GM18907 (cell line): ENCODE results near the gene AKR1C2.
"Not testable (repeated sequence)": the region's sequence is repeated elsewhere in the genome, so short reads cannot be mapped to it uniquely, and the experiment has no call there.

Experiments used
- ATAC-seq: cut with Tn5 transposase; IDR thresholded peaks from one replicate; pipeline ENCODE4 v1.9.1; 2021; ENCODE audit warnings: mild to moderate bottlenecking, moderate library complexity; ENCODE audit not compliant: unreplicated experiment

Gene AKR1C2

DNA sequence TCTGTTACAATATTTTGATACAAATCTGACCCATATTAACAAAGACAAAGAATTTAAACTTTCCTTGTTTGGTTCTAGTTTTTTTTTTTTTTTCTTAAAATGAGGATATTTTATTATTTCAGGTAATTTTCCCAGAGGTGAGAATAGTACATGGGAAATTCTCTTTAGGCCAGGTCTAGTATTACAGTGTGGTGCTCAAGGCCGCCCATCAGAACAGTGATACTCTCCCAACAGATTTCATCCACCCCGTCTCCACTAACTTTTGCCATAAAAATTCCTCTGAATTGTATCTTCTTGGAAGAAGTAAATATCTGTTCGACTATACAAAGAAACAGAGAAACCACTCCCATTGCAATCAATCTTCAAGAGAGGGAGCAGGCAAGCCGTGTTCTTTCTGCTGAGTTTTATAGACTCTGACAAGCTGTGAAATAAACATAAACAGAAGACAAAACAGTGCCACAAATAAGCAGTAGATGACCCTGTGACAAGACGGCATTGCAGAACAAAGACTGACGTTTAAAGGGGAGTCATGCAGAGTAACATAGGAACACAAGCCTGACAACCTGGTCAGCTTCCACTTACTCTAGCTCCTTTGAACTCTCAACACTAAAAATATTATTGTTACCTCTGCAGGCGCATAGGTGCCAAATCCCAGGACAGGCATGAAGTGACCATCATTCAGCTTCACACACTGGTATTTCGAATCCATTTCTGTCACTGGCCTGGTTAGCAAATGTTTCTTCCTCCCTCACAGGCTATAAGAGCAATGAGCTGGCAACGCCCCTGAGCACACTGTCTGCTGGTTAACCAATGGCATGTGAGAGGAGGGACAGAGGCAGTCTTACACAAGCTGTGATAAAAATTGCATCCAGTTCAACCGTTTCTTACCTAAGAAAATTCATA, at the start of gene AKR1C2:
Gene AKR1C2 (minus strand): TSS at position 731 of the 903 bp plus-strand sequence. CDS start 22 bp downstream, at position 709.
- not testable (repeated sequence) for ATAC-seq

DNA sequence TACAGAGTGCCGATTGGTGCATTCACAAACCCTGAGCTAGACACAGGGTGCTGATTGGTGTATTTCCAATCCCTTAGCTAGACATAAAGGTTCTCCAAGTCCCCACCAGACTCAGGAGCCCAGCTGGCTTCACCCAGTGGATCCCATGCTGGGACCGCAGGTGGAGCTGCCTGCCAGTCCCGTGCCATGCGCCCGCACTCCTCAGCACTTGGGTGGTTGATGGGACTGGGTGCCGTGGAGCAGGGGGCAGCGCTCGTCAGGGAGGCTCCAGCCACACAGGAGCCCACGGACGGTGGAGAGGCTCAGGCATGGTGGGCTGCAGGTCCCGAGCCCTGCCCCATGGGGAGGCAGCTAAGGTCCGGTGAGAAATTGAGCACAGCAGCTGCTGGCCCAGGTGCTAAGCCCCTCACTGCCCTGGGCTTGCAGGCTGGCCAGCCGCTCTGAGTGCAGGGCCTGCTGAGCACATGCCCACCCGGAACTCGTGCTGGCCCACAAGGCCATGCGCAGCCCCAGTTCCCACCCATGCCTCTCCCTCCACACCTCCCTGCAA, 49.4 kb upstream of the AKR1C2 start:
- not testable (repeated sequence) for ATAC-seq

- ATAC-seq: no peak
Observed at GRCh38 chr10:5047912-5048628, 44.4 kb upstream of the AKR1C2 start.

DNA sequence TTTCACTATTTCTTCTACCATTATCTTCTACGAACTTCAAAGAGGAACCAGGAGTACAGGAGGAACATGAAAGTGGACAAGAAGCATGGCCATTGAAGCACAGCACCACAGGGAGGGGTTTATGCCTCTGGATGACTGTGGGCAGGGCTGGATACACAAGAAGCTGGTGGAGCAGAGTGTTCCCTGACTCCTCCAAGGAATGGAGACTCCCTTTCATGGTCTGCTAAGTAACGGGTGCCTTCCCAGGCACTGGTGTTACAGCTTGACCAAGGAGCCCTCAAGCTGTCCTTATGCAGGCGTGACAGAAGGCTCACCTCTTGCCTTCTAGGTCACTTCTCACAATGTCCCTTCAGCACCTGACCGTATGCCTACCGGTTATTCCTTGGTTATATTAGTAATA, 43.4 kb upstream of the AKR1C2 start:
- ATAC-seq: not testable (repeated sequence)

DNA sequence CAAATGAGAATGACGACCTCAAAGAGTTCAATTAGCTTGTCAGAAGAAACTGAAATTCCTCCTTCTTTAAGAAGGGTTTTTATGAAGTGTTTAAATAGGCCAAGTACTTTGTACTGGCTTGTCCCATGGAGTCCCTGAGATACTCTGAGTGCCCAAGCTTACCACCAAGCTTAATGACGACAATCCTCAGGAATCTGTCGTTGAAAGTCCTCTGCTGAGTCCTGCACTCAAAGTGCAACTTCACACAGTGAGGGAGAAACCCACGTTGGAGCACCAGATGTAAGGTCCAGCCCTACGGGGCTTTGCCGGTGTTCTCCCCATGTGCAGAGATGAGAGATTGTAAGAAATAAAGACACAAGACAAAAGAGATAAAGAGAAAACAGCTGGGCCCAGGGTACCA, 42.8 kb upstream of the AKR1C2 start:
- no peak for ATAC-seq

- ATAC-seq: no peak
Observed at GRCh38 chr10:5045095-5045494, 41.4 kb upstream of the AKR1C2 start.

- ATAC-seq: no peak
Observed at GRCh38 chr10:5043716-5044115, 40.1 kb upstream of the AKR1C2 start.

DNA sequence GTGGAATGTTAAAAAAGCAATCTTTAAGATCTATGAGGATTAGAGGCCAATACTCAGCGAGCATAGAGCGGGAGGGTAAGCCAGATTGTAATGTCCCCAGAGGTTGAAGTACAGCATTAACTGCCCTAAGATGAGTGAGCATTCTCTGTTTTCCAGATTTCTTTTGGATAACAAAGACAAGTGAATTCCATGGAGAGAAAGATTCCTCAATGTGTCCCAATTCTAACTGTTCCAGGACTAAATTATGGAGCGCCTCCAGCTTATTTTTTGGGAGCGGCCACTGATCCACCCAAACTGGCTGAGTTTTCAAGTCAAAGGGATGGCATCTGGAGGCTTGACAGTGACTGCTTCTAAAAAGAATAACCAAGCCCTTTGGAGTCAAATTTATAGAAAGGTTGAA, 39.3 kb upstream of the AKR1C2 start:
- no peak for ATAC-seq

GRCh38 chr10:5041471-5042023, 37.9 kb upstream of the AKR1C2 start:
- no peak for ATAC-seq

GRCh38 chr10:5040781-5041470, 37.3 kb upstream of the AKR1C2 start:
- no peak for ATAC-seq

DNA sequence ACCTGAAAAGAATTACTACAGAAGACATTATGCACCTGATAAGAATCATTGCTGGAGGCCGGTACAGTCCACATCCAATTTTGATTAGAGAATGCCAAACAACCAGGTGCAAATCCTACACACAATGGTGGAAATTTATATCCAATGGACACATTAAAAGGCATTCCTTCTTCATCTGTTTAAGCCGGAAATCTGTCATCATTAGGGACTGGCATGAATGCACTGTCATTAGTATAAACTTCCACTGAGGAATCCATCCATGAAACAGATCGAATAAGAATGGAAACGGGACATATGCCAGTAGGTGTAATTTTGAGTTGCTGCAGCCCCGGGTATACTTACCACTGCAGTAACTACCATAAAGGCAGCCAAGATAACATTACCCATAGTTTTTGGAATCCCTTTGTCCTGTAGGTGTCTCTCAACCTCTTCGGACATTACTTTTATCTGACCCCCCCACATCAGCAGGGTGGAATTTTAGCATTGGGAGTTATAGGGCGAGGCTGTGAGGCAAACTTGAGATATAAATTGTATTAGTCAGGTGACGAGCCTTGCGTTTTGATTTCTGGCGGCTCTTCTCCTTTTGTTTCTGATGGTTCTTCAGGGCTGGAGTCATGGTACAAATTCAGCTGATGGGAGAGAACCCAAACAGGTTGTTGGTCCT, 36.5 kb upstream of the AKR1C2 start:
- ATAC-seq: no peak

- ATAC-seq: no peak
Observed at GRCh38 chr10:5038733-5039132, 35.1 kb upstream of the AKR1C2 start.

DNA sequence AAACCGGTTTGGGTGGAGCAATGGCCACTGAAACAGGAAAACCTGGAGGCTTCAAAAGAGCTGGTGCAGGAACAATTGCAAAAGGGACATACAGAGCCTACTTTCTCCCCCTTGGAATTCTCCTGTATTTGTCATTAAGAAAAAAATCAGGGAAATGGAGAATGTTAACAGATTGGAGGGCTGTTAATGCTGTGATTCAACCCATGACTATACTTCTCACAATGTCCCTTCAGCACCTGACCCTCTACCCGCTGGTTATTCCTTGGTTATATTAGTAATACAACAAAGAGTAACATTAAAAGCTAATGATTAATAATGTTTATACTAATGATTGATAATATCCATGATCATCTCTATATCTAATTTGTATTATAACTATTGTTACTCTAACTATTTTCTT, 34.4 kb upstream of the AKR1C2 start:
- ATAC-seq: no peak

DNA sequence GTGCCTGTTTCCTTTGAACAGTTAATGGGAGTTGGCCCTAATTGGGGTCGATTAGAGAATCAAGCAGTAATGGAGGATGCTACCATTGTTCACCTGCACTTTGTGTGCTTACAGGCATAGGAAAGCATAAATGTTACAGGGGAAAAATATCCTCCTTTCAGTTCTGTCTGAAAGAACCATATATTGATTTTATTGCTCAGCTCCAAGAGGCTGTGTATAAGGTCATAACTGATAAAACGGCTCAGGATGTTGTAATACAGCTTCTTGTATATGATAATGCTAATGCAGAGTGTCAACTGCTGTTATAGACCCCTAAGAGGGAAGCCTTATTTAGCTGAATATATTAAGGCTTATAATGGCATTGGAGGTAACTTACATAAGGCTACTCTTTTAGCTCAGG, 32.9 kb upstream of the AKR1C2 start:
- ATAC-seq: no peak

DNA sequence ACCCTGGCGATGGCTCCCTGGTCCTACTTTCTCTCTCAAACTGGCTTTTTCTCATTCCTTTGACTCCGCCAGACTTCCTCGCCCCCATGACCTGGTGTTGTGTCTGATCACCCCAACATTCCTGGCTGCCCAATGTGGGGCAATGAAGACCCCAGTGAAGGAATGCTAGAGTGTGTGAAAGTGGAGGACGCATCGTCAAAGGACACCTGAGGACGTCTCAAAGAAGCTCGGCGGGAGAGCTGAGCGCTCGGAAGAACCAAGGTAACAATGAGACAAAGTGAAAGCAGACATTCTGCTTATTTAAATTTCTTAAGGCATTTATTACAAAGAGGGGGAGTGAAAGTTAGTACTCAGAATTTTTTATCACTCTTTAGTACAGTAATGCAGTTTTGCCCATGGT, 31.7 kb upstream of the AKR1C2 start:
- no peak for ATAC-seq

DNA sequence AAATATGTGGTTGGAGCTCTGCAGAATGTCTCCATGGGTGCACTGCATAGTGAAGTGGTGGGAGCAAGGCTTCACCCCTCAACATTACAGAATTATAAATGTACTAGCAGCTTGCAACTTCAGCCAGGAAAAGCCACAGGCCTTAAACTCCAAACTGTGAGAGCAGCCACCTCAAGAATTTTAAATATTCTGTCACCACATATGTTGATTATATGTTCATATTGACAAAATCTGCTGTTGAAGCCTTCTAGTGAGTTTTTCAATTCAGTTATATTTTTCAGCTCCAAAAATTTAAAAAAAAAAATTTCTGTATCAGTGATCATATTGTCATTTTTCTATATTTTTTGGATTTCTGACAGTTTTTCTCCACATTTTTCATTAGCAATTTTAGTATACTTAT, 30.9 kb upstream of the AKR1C2 start:
- ATAC-seq: no peak

DNA sequence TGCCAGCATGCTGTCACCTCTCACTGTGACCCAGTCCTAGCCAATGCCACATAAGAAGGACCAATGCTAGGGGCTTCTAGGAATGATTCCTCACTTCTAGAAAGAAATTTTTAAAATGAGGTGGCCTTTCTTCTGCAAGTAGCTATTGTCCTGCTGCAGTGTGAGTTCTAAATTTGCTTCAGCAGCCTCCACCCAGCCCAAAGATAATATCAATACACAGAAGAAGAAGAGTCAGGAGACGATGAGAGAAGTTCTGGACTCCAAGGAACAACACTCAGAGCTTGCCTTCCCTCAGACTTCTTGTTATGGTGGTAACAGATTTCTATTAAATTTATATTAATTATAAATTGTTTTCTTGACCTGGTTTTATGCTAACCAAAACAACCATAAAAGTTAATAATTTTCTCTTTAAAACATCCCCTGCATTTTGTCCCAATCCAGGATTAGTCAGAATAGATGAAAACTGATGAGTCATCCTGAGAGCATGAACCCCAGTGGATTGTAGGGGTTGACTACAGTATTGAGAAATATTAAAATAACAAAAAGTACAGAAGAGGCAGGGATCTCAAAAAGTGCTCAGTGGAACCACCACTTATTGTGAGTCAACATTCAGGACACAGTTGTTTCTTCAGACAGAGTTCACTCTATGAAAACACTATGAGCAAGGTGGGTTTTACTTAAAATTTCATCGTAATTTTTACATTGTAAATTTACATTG, 29.6 kb upstream of the AKR1C2 start:
- no peak for ATAC-seq

GRCh38 chr10:5032444-5032843, 28.8 kb upstream of the AKR1C2 start:
- not testable (repeated sequence) for ATAC-seq

- not testable (repeated sequence) for ATAC-seq
Observed at GRCh38 chr10:5031588-5031987, 27.9 kb upstream of the AKR1C2 start.

DNA sequence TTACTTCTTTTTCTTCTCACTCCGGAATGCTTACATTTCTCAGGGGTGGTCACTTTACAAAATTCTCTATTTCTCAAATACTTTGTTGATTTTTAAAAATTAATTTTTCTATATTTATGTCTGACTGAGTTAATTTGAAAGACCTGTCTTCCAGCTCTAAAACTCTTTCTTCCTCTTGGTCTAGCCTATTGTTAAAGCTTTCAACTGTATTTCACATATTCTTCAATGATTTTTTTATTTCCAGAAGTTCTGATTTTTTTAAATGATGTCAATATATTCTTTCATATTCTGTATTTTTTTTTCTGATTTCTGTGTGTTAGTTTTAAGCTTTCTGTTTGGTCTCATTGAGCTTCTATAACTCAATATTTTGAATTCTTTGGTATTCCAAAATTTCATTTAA, 27.3 kb upstream of the AKR1C2 start:
- ATAC-seq: no peak
